HEK293T (cell line): ENCODE results near the gene MRPS34.

Experiments
- ARNT ChIP-seq: fragments of 450-650 bp; IDR thresholded peaks from 2 replicates; pipeline ENCODE4 v1.6.1; 2017; ENCODE audit warnings: mild to moderate bottlenecking
- CTBP1 ChIP-seq: fragments of 450-650 bp; IDR thresholded peaks from 2 replicates; pipeline ENCODE4 v1.6.1; 2016; ENCODE audit warnings: borderline replicate concordance
- ELF4 ChIP-seq: fragments of 450-650 bp; IDR thresholded peaks from 2 replicates; pipeline ENCODE4 v1.6.1; 2017; ENCODE audit warnings: antibody characterized with exemption
- FOXA1 ChIP-seq: fragments of 450-650 bp; IDR thresholded peaks from 2 replicates; pipeline ENCODE4 v1.6.1; 2016; ENCODE audit warnings: mild to moderate bottlenecking
- FOXK2 ChIP-seq: fragments of 450-650 bp; IDR thresholded peaks from 2 replicates; pipeline ENCODE4 v1.6.1; 2016; ENCODE audit warnings: mild to moderate bottlenecking
- FOXM1 ChIP-seq: fragments of 450-650 bp; IDR thresholded peaks from 2 replicates; pipeline ENCODE4 v1.6.1; 2017; ENCODE audit warnings: mild to moderate bottlenecking, borderline replicate concordance
- LEF1 ChIP-seq: fragments of 450-650 bp; IDR thresholded peaks from 2 replicates; pipeline ENCODE4 v1.6.1; 2017; ENCODE audit warnings: mild to moderate bottlenecking, borderline replicate concordance
- PKNOX1 ChIP-seq: fragments of 450-650 bp; IDR thresholded peaks from 2 replicates; pipeline ENCODE4 v1.6.1; 2016
- SP1 ChIP-seq: fragments of 450-650 bp; IDR thresholded peaks from 2 replicates; pipeline ENCODE4 v1.6.1; 2017
- SUZ12 ChIP-seq: fragments of 450-650 bp; IDR thresholded peaks from 2 replicates; pipeline ENCODE4 v1.6.1; 2016; ENCODE audit warnings: mild to moderate bottlenecking
- TARDBP ChIP-seq: fragments of 450-650 bp; IDR thresholded peaks from 2 replicates; pipeline ENCODE4 v1.6.1; 2016
- ZNF384 ChIP-seq: fragments of 450-650 bp; IDR thresholded peaks from 2 replicates; pipeline ENCODE4 v1.6.1; 2016

GRCh38 chr16:1732071-1732470 lies 40.9 kb downstream of the MRPS34 start:
- no peak for TF ChIP-seq FOXM1
- no peak for TF ChIP-seq CTBP1
- TF ChIP-seq SP1 = no peak
- TF ChIP-seq ARNT = no peak
- TF ChIP-seq SUZ12 = no peak
- TF ChIP-seq LEF1 = no peak
- TF ChIP-seq ZNF384 = no peak
- no peak for TF ChIP-seq FOXA1
- TF ChIP-seq PKNOX1 = no peak
- TF ChIP-seq FOXK2 = no peak
- no peak for TF ChIP-seq ELF4
- no peak for TF ChIP-seq TARDBP
